Immature natural killer cell (primary cell): ENCODE measurements around the gene MUC4. TPM values are rescaled to one million over a fixed set of nuclear protein-coding genes. Genes with fewer than 3 reads are reported as not detected.
A peak's percentile ranks its signal among the peaks of the same experiment; 100 is the strongest.

Source experiments
- DNase-seq, 3 donors: peaks; one replicate each; pipeline ENCODE4 v3.0.0; 2022; ENCODE audit warnings: mixed read lengths in 1 of 3
- H3K27ac Mint-ChIP-seq, 6 donors: one replicate each; pipeline ENCODE4 v1.8.0; 2020; ENCODE audit warnings: mixed read lengths in 6 of 6, mild to moderate bottlenecking in 5 of 6, inconsistent platforms in 4 of 6, moderate library complexity in 3 of 6
- H3K27me3 Mint-ChIP-seq, 3 donors: one replicate each; pipeline ENCODE4 v1.8.0; 2020 to 2021; ENCODE audit warnings: low read depth in 3 of 3, mild to moderate bottlenecking in 3 of 3, mixed read lengths in 3 of 3, moderate library complexity in 3 of 3, inconsistent platforms in 1 of 3
- H3K36me3 Mint-ChIP-seq, 3 donors: one replicate each; pipeline ENCODE4 v1.8.0; 2020; ENCODE audit warnings: mixed read lengths in 3 of 3, inconsistent platforms in 2 of 3, mild to moderate bottlenecking in 2 of 3
- H3K4me1 Mint-ChIP-seq, 2 donors: one replicate each; pipeline ENCODE4 v1.8.0; 2020; ENCODE audit warnings: inconsistent platforms in 2 of 2, mild to moderate bottlenecking in 2 of 2, mixed read lengths in 2 of 2, moderate library complexity in 1 of 2
- H3K4me3 Mint-ChIP-seq, 5 donors: one replicate each; pipeline ENCODE4 v1.8.0; 2020; ENCODE audit warnings: mild to moderate bottlenecking in 5 of 5, mixed read lengths in 5 of 5, inconsistent platforms in 3 of 5, moderate library complexity in 3 of 5
- H3K9me3 Mint-ChIP-seq, 6 donors: one replicate each; pipeline ENCODE4 v1.8.0; 2020; ENCODE audit warnings: mild to moderate bottlenecking in 6 of 6, mixed read lengths in 6 of 6, inconsistent platforms in 4 of 6, moderate library complexity in 3 of 6
- polyA plus RNA-seq, 3 donors: library from polyadenylated mRNA; unstranded; fragments of 300-500 nt; fragmentation: Illumina TruSeq; gene quantifications; one replicate each; pipeline ENCODE4 v1.2.3, GENCODE V29; 2021

MUC4 gene
- polyA plus RNA-seq, 3 donors from 2014 or later = 0.06 TPM; not detected in 2

GRCh38 chr3:195847055-195847950, 35.6 kb upstream of the MUC4 start:
- Mint-ChIP-seq H3K27me3 (peaks cover 5 to 10% (median 7%) of the 10 kb centered on the region in 3 donors), H3K4me1 (peaks cover 9 to 22% of the 10 kb centered on the region in 2 donors), H3K4me3 (no peak overlapping the region), H3K36me3 (no peaks in the 10 kb centered on the region), H3K27ac (no peak overlapping the region), H3K9me3 (no peaks in the 10 kb centered on the region)
- DNase-seq = no peak

- H3K4me1 Mint-ChIP-seq = peaks cover 1 to 14% of the 10 kb centered on the region in 2 donors
- H3K27ac Mint-ChIP-seq = no peak overlapping the region
- DNase-seq = no peak
- no peaks in the 10 kb centered on the region for H3K9me3 Mint-ChIP-seq
- no peak overlapping the region for H3K4me3 Mint-ChIP-seq
- H3K27me3 Mint-ChIP-seq = peaks cover 0 to 4% (median 1%) of the 10 kb centered on the region in 3 donors
- no peaks in the 10 kb centered on the region for H3K36me3 Mint-ChIP-seq
Measured at GRCh38 chr3:195845483-195845882, 33.8 kb upstream of the MUC4 start.

DNA sequence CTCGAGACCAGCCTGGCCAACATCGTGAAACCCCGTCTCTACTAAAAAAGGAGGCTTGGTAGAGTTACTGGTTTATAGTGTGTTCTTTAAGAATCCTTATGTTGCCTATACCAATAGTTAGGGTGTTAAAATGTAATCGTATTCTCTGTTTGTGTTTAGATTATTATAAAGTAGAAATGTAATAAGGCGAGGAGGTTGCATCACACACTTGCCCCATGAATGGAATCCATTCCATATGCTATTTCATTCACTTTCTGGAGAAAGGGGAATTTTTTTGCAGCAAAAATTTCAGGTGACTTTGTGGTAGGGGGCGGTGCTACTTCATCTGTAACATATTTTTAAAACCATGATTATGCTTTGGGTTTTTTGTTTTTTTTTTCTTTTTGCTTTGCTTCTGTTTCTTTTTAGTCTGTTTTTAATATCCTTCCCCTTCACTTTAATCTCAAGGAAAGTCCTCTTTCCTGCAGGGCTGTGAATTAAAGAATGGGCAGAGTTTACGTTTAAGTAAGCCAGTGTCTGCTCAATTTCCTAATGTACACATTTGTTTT, 33.0 kb upstream of the MUC4 start:
- peaks cover 1 to 11% of the 10 kb centered on the region in 2 donors for H3K4me1 Mint-ChIP-seq

DNA sequence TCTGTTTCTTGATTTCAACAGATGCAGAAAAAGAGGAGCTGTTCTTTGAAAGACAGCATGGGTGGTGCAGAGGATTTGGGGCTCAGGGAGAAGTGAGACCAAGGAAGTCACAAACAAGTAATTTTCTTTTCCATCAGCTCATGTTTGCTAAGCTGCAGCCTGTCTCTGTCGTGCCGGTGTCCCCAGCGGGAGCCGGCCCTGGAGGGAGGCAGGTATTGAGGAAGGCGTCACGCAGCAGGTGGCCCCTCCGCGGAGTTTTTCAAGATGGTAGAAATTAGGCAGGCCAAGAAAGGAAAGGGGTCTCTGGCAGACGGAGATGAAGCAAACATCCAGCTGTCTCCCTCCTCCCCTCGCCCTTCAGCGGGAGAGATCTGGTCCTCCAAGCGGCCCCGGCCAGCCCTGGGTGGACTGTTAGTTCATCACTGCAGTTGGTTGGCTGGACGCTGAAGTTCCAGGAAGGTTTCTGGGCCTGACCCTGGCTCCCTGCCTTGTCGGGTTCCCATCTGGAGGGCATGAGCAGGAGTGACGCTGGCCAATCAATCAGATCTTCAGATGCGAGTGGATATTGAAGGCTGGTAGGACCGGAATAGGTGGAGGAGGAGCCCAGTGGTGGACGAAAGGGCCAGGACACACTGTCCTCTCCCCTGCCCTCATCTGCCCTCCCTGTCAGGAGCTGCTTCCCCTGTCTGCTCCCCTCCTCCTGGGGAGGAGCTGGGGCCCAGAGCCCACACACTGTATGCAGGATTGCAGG, 27.7 kb upstream of the MUC4 start:
- Mint-ChIP-seq H3K9me3 (peaks cover 0 to 2% (median 0%) of the 10 kb centered on the region in 6 donors), H3K36me3 (no peaks in the 10 kb centered on the region), H3K4me3 (no peak overlapping the region), H3K27me3 (peaks cover 0 to 4% (median 0%) of the 10 kb centered on the region in 3 donors), H3K27ac (no peak overlapping the region), H3K4me1 (no peaks in the 10 kb centered on the region)
- no peak for DNase-seq

More for the DNA sequence above, 33.0 kb upstream of the MUC4 start:
- Mint-ChIP-seq H3K27me3 (peaks cover 0 to 4% (median 0%) of the 10 kb centered on the region in 3 donors), H3K27ac (no peak overlapping the region), H3K36me3 (no peaks in the 10 kb centered on the region), H3K9me3 (no peaks in the 10 kb centered on the region), H3K4me3 (no peak overlapping the region)
- no peak for DNase-seq

- H3K4me1 Mint-ChIP-seq = no peaks in the 10 kb centered on the region
- H3K27ac Mint-ChIP-seq = peak overlapping the region in 1 of 6 donors; percentile 21
Measured at GRCh38 chr3:195838714-195839113, 27.0 kb upstream of the MUC4 start.

DNA sequence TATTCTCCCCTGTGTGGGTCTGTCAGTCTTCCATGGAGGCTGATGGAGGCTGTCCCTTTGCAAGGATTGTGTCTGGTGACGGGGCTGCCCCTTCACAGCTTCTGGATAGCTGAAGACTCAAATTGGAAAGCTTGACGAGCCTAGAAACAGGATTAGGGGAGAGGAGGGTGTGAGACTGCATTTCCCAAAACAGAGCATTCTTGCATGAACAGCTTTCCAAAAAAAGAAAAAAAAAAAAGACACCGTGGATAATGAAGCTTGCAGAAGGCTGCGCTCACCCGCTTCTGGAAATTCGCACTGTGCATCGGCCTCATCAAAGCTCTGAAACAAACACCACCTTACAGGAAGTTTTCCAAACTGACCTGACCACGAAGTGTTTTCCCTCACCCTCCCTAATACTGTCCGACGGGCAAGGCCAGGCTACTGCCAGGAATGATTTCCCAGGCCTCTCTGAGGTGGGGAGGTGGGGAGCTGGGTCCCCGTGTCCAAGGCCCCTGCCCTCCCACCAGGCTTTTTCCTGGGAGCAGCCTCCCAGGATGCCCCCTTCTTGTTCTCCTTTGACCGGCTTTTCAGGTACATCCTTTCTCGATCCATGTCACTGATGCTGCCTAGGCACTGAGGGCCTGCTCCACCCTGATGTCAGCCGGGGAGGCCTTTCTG, 24.9 kb upstream of the MUC4 start:
- peaks cover 0 to 2% (median 0%) of the 10 kb centered on the region in 6 donors for H3K9me3 Mint-ChIP-seq
- peaks cover 0 to 5% (median 0%) of the 10 kb centered on the region in 3 donors for H3K27me3 Mint-ChIP-seq
- H3K4me1 Mint-ChIP-seq = no peaks in the 10 kb centered on the region
- no peak overlapping the region for H3K4me3 Mint-ChIP-seq
- no peaks in the 10 kb centered on the region for H3K36me3 Mint-ChIP-seq
- no peak for DNase-seq
- H3K27ac Mint-ChIP-seq = no peak overlapping the region

More at GRCh38 chr3:195838714-195839113, 27.0 kb upstream of the MUC4 start:
- DNase-seq = no peak
- H3K36me3 Mint-ChIP-seq = no peaks in the 10 kb centered on the region
- H3K27me3 Mint-ChIP-seq = peaks cover 0 to 4% (median 0%) of the 10 kb centered on the region in 3 donors
- no peak overlapping the region for H3K4me3 Mint-ChIP-seq
- peaks cover 0 to 2% (median 0%) of the 10 kb centered on the region in 6 donors for H3K9me3 Mint-ChIP-seq

DNA sequence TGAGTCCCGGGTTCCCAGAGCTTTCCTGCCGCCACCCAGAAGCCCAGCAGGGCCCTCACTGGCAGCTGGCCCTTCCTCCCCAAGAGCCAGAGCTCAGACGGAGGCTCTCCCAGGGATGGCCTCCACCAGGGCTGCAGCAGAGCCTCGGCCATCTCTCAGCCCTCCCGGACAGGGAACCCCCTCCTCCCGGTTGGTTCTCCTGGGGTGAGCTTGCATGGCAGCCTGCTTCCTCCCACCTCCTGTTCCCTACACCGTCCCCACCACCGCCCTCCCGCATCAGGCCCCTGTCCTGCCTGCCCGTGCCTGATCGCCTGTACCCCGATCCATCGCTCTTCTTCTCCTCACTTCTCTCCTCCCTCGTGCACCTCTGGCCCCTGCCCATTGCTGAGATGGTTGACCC, 24.1 kb upstream of the MUC4 start:
- Mint-ChIP-seq H3K36me3 (no peaks in the 10 kb centered on the region), H3K27ac (no peak overlapping the region), H3K4me1 (no peaks in the 10 kb centered on the region), H3K9me3 (peaks cover 0 to 2% (median 0%) of the 10 kb centered on the region in 6 donors), H3K27me3 (peaks cover 0 to 4% (median 0%) of the 10 kb centered on the region in 3 donors), H3K4me3 (no peak overlapping the region)
- no peak for DNase-seq

DNA sequence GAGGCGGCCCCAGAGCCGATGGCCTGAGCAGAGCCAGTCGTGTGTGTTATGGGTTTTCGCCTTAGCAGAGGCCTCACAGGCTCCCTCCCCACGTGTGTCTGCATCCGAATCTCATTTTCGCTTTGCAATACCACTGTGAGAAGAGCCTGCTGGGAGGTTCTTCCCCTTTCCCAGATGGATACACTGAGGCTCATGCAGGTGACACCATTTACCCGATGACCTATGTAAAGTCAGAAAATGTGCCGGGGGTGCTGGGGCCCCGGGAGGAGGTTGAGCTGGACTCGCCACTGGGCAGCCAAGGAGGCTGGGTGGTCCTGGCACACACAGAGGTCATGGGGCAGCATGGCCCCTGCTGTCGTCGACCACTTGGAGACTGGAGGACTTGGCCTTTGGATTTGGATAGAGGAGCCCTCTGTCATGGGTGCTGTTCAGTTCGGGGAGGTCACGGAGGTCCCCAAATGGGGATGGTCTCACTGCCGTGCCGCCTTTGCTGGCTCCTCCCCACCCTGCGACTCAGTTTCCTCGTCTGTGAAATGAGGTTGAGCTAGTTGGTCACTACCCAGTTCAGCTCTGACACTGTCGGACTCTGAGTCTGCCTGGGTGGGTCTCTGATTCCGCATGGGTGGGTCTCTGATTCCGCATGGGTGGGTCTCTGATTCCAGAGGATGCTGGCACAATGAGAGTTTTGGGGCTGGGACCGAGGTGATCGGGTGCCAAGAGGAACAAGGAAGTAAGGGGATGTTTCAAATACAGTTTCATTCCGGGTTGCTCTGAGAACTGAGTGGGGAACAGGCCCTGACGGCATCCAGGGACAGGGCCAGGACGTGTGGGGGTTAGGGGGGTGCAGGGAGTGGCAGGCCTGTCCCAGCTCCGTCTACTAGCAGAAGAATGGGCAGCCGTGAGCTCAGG, 23.2 kb upstream of the MUC4 start:
- Mint-ChIP-seq H3K27ac (no peak overlapping the region), H3K27me3 (peaks cover 0 to 4% (median 0%) of the 10 kb centered on the region in 3 donors), H3K4me1 (no peaks in the 10 kb centered on the region), H3K4me3 (no peak overlapping the region), H3K9me3 (peaks cover 0 to 2% (median 0%) of the 10 kb centered on the region in 6 donors), H3K36me3 (no peaks in the 10 kb centered on the region)
- no peak for DNase-seq

DNA sequence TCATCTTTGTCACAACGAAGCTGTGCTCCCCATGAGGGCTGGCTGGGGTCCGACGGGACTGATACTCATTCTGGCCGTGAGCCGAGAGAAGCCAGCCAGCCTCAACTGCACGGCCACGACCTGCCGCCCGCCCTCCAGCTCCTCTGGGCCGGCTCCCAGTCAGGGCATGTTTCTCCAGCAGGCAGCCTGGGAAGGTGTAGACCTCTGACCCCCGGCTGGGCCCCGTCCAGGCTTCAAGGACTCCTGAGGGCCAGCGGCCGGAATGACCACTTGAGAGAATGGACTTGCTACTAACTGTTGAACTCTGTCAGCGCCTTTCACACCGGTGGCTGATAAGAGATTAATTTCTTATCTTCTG, 18.1 kb upstream of the MUC4 start:
- H3K27ac Mint-ChIP-seq = no peak overlapping the region
- H3K4me1 Mint-ChIP-seq = no peaks in the 10 kb centered on the region
- DNase-seq = no peak
- no peak overlapping the region for H3K4me3 Mint-ChIP-seq
- H3K9me3 Mint-ChIP-seq = no peaks in the 10 kb centered on the region
- peaks cover 0 to 4% (median 2%) of the 10 kb centered on the region in 3 donors for H3K27me3 Mint-ChIP-seq
- H3K36me3 Mint-ChIP-seq = no peaks in the 10 kb centered on the region

- Mint-ChIP-seq H3K27me3 (peaks cover 0 to 4% (median 2%) of the 10 kb centered on the region in 3 donors), H3K36me3 (no peaks in the 10 kb centered on the region), H3K27ac (no peak overlapping the region), H3K9me3 (no peaks in the 10 kb centered on the region), H3K4me3 (no peak overlapping the region), H3K4me1 (no peaks in the 10 kb centered on the region)
- DNase-seq = no peak
Measured at GRCh38 chr3:195828762-195829161, 17.0 kb upstream of the MUC4 start.

- no peak for DNase-seq
- Mint-ChIP-seq H3K36me3 (no peaks in the 10 kb centered on the region), H3K9me3 (peaks cover 0 to 1% (median 0%) of the 10 kb centered on the region in 6 donors), H3K4me3 (no peak overlapping the region), H3K27me3 (peaks cover 0 to 5% (median 4%) of the 10 kb centered on the region in 3 donors), H3K27ac (no peak overlapping the region), H3K4me1 (no peaks in the 10 kb centered on the region)
Measured at GRCh38 chr3:195825857-195826804, 14.4 kb upstream of the MUC4 start.

DNA sequence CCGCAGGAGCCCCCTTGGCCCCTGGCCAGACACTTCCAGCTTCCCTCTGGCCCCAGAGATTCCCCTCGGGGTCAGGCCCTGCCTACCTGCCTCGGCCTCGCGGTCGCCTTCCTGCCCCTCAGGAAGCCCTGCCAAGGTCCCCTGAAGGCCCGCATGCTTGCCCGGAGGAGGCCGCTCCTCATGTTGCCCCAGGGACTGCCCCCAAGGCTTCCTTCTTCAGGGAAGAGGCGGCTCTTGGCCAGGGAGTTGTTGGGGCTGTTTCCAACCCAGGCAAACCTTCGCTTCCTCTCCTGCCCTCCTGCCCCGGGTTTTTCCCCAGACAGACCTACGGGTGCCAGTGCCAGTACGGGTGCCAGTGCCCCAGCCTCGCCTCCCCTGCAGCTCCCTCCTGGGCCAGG, 13.5 kb upstream of the MUC4 start:
- no peaks in the 10 kb centered on the region for H3K4me1 Mint-ChIP-seq
- H3K27ac Mint-ChIP-seq = no peak overlapping the region
- no peak for DNase-seq
- H3K36me3 Mint-ChIP-seq = no peaks in the 10 kb centered on the region
- H3K9me3 Mint-ChIP-seq = peaks cover 0 to 1% (median 0%) of the 10 kb centered on the region in 6 donors
- no peak overlapping the region for H3K4me3 Mint-ChIP-seq
- peaks cover 0 to 5% (median 4%) of the 10 kb centered on the region in 3 donors for H3K27me3 Mint-ChIP-seq
